ENCODE data around the gene COPS7B.
"Not testable (repeated sequence)": the region's sequence is repeated elsewhere in the genome, so short reads cannot be mapped to it uniquely, and the experiment has no call there.

Gene COPS7B

DNA sequence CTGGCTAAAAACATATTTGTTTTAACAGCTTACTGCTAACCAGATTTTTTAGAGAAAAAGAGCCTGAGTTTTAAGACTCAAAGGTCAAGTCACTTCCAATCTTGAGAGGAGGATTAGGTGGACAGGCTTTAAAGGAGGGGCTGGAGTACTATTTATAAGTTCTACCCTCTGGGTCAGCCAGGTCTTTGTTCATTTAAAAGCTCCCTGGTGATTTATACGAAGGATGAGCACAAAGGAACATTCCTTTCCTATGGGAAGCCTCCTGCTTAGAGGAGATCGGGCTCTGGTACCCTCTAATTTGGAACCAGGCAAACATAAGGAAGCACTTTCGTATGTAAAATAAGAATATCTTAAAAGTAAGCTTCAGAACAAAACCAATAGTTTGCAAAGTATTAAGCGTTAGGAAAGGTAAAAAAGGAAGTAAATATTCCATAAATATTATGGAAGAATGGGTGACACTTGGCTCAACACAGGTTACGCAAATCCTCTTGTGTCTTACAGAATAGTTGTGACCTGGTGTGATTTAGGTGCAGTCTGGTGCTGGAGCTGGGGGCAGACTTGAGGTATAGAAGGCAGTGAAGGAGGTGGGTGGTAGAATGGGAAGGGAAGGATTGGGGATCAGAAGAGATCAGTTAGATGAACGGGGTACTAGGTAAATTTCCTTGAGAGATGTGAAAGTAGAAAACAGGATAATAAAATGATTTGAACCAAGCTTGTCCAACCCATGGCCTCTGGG, 40.8 kb upstream of the COPS7B start:
- H3K4me3 ChIP-seq (ENCODE audit: low read depth in 1 of 2, low read length in 2 of 2) = no peak overlapping the region
- no peaks in the 10 kb centered on the region for H3K9me3 ChIP-seq (ENCODE audit: insufficient read depth, low read length, severe bottlenecking)
- H3K4me2 ChIP-seq (ENCODE audit: insufficient read depth, low read length) = no peak overlapping the region
- no peak overlapping the region for H3K9ac ChIP-seq (ENCODE audit: low read depth, low read length)
- H3K4me1 ChIP-seq (ENCODE audit: insufficient read depth, low read length) = peaks cover 20% of the 10 kb centered on the region
- no peaks in the 10 kb centered on the region for H3K36me3 ChIP-seq (ENCODE audit: insufficient read depth, low read length)
- TF ChIP-seq, protein P1, sequence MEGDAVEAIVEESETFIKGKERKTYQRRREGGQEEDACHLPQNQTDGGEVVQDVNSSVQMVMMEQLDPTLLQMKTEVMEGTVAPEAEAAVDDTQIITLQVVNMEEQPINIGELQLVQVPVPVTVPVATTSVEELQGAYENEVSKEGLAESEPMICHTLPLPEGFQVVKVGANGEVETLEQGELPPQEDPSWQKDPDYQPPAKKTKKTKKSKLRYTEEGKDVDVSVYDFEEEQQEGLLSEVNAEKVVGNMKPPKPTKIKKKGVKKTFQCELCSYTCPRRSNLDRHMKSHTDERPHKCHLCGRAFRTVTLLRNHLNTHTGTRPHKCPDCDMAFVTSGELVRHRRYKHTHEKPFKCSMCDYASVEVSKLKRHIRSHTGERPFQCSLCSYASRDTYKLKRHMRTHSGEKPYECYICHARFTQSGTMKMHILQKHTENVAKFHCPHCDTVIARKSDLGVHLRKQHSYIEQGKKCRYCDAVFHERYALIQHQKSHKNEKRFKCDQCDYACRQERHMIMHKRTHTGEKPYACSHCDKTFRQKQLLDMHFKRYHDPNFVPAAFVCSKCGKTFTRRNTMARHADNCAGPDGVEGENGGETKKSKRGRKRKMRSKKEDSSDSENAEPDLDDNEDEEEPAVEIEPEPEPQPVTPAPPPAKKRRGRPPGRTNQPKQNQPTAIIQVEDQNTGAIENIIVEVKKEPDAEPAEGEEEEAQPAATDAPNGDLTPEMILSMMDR (IDR thresholded peaks at IDR 0.05; ENCODE audit: borderline replicate concordance, extremely low read depth, low read length, poor library complexity, severe bottlenecking) = no peak
- no peak for TF ChIP-seq EZH2 (IDR thresholded peaks at IDR 0.05; ENCODE audit: borderline replicate concordance, low read depth, low read length, severe bottlenecking)
- ATAC-seq (ENCODE audit: insufficient read depth, low read depth) (no peak), DNase-seq (no peak)
- H3K79me2 ChIP-seq (ENCODE audit: insufficient read depth, low read length) = no peaks in the 10 kb centered on the region
- no peaks in the 10 kb centered on the region for H4K20me1 ChIP-seq (ENCODE audit: insufficient read depth, low read length)
- no peaks in the 10 kb centered on the region for H3K27me3 ChIP-seq (ENCODE audit: insufficient read depth, low read length, poor library complexity)
- no peak overlapping the region for H3K27ac ChIP-seq (ENCODE audit: low read length)
- no peak overlapping the region for H2AFZ ChIP-seq (ENCODE audit: low read depth, low read length)

DNA sequence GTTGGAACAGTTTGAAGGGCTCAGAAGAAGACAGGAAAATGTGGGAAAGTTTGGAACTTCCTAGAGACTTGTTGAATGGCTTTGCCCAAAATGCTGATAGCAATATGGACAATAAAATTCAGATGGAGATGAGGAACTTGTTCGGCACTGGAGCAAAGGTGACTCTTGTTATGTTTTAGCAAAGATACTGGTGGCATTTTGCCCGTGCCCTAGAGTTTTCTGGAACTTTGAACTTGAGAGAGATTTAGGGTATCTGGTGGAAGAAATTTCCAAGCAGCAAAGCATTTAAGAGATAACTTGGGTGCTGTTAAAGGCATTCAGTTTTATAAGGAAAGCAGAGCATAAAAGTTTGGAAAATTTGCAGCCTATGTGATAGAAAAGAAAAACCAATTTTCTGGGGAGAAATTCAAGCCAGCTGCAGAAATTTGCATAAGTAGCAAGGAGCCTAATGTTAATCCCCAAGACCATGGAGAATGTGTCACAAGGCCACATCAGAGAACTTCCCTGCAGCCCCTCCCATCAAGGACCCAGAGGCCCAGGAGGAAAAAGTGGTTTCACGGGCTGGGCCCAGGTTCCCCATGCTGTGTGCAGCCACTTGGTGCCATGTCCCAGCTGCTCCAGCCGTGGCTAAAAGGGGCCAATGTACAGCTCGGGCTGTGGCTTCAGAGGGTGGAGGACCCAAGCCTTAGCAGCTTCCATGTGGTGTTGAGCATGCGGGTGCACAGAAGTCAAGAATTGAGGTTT, 37.9 kb upstream of the COPS7B start:
- not testable (repeated sequence) for H3K9me3 ChIP-seq (ENCODE audit: insufficient read depth, low read length, severe bottlenecking); H3K79me2 ChIP-seq (ENCODE audit: insufficient read depth, low read length); H3K9ac ChIP-seq (ENCODE audit: low read depth, low read length); H4K20me1 ChIP-seq (ENCODE audit: insufficient read depth, low read length); H3K27me3 ChIP-seq (ENCODE audit: insufficient read depth, low read length, poor library complexity); H3K36me3 ChIP-seq (ENCODE audit: insufficient read depth, low read length); H2AFZ ChIP-seq (ENCODE audit: low read depth, low read length); H3K4me3 ChIP-seq (ENCODE audit: low read depth in 1 of 2, low read length in 2 of 2)
- DNase-seq (peak; percentile 58), ATAC-seq (ENCODE audit: insufficient read depth, low read depth) (peak; percentile 65)
- Histone ChIP-seq H3K27ac (ENCODE audit: low read length) (peak overlapping the region; percentile 41; the same call in 1 of the 2 replicates), H3K4me1 (ENCODE audit: insufficient read depth, low read length) (peaks cover 30% of the 10 kb centered on the region), H3K4me2 (ENCODE audit: insufficient read depth, low read length) (peak overlapping the region; percentile 19; the same call in 1 of the 2 replicates)

DNA sequence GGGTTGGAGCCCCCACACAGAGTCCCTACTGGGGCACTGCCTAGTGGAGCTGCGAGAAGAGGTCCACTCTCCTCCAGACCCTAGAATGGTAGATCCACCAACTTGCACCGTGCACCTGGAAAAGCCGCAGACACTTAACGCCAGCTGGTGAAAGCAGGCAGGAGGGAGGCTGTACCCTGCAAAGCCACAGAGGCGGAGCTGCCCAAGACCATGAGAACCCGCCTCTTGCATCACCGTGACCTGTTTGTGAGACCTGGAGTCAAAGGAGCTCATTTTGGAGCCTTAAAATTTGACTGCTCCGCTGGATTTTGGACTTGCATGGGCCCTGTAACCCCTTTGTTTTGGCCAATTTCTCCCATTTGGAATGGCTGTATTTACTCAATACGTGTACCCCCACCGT, 37.2 kb upstream of the COPS7B start:
- peak; percentile 84 for DNase-seq
- H3K36me3 ChIP-seq (ENCODE audit: insufficient read depth, low read length); H3K9me3 ChIP-seq (ENCODE audit: insufficient read depth, low read length, severe bottlenecking); H3K79me2 ChIP-seq (ENCODE audit: insufficient read depth, low read length); H3K4me3 ChIP-seq (ENCODE audit: low read depth in 1 of 2, low read length in 2 of 2); H3K27me3 ChIP-seq (ENCODE audit: insufficient read depth, low read length, poor library complexity); H2AFZ ChIP-seq (ENCODE audit: low read depth, low read length); H4K20me1 ChIP-seq (ENCODE audit: insufficient read depth, low read length): not testable (repeated sequence)
- peaks cover 30% of the 10 kb centered on the region for H3K4me1 ChIP-seq (ENCODE audit: insufficient read depth, low read length)
- 0 out of 2 replicates have a peak overlapping the region, but pooled peaks have one; percentile 33 for H3K4me2 ChIP-seq (ENCODE audit: insufficient read depth, low read length)
- peak; percentile 89 for ATAC-seq (ENCODE audit: insufficient read depth, low read depth)
- peak overlapping the region; percentile 41; the same call in 1 of the 2 replicates for H3K27ac ChIP-seq (ENCODE audit: low read length)
- H3K9ac ChIP-seq (ENCODE audit: low read depth, low read length) = peak overlapping the region; percentile 28; the same call in 1 of the 2 replicates

DNA sequence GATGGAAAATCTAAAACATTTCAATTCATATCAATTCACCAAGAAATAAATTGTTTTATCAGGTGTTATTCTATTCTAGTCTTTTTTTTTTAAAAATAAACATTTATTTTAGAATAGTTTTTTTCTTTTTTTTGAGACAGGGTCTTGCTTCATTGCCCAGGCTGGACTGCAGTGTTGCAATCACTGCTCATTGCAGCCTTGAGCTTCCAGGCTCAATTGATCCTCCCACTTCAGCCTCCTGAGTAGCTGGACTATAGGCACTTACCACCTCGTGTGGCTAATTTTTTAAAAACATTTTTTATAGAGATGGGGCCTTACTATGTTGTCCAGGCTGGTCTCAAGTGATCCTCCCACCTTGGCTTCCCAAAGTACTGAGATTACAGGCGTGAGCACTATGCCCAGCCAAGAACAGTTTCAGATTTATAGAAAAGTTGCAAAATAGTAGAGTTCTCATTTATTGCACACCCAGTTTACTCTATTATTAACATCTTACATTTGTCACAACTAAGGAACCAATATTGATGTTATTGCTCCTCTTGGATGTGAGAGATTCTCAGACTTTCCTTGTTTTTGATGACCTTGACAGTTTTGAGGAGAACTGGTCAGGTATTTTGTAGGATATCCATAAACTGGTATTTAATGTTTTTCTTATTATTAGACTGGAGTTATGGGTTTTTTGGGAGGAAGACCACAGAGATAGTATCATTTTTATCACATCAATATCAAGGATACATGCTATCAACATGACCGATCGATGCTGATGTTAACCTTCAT, 35.0 kb upstream of the COPS7B start:
- ATAC-seq (ENCODE audit: insufficient read depth, low read depth) = no peak
- H3K4me1 ChIP-seq (ENCODE audit: insufficient read depth, low read length) = peaks cover 30% of the 10 kb centered on the region
- TF ChIP-seq, protein P1 (IDR thresholded peaks at IDR 0.05; ENCODE audit: borderline replicate concordance, extremely low read depth, low read length, poor library complexity, severe bottlenecking) = no peak
- no peak for TF ChIP-seq EZH2 (IDR thresholded peaks at IDR 0.05; ENCODE audit: borderline replicate concordance, low read depth, low read length, severe bottlenecking)
- no peaks in the 10 kb centered on the region for H3K79me2 ChIP-seq (ENCODE audit: insufficient read depth, low read length)
- no peak overlapping the region for H3K4me2 ChIP-seq (ENCODE audit: insufficient read depth, low read length)
- no peak overlapping the region for H2AFZ ChIP-seq (ENCODE audit: low read depth, low read length)
- no peak overlapping the region for H3K4me3 ChIP-seq (ENCODE audit: low read depth in 1 of 2, low read length in 2 of 2)
- no peak overlapping the region for H3K9ac ChIP-seq (ENCODE audit: low read depth, low read length)
- H3K27me3 ChIP-seq (ENCODE audit: insufficient read depth, low read length, poor library complexity) = no peaks in the 10 kb centered on the region
- no peaks in the 10 kb centered on the region for H3K9me3 ChIP-seq (ENCODE audit: insufficient read depth, low read length, severe bottlenecking)
- no peak overlapping the region for H3K27ac ChIP-seq (ENCODE audit: low read length)
- no peaks in the 10 kb centered on the region for H4K20me1 ChIP-seq (ENCODE audit: insufficient read depth, low read length)
- DNase-seq = no peak
- H3K36me3 ChIP-seq (ENCODE audit: insufficient read depth, low read length) = no peaks in the 10 kb centered on the region

All from DND-41 (cell line).